Mucosa of stomach (tissue), 1 donor: Measurements from ENCODE around the gene ZNF613.
A peak's percentile ranks its signal among the peaks of the same experiment; 100 is the strongest.
"Not testable (repeated sequence)": the region's sequence is repeated elsewhere in the genome, so short reads cannot be mapped to it uniquely, and the experiment has no call there.

Experiments
- H3K27me3 ChIP-seq: one replicate; pipeline ENCODE4 v1.7.0; 2013; ENCODE audit warnings: mild to moderate bottlenecking, low read length; ENCODE audit not compliant: control insufficient read depth, insufficient read depth
- H3K36me3 ChIP-seq: one replicate; pipeline ENCODE4 v1.7.0; 2013; ENCODE audit warnings: low read length; ENCODE audit not compliant: control insufficient read depth, insufficient read depth
- H3K4me1 ChIP-seq: one replicate; pipeline ENCODE4 v1.7.0; 2013; ENCODE audit warnings: mild to moderate bottlenecking, low read length; ENCODE audit not compliant: control insufficient read depth, insufficient read depth
- H3K4me3 ChIP-seq: one replicate; pipeline ENCODE4 v1.7.0; 2013; ENCODE audit warnings: low read length
- H3K9ac ChIP-seq: one replicate; pipeline ENCODE4 v1.7.0; 2013; ENCODE audit warnings: mild to moderate bottlenecking, low read length, moderate library complexity
- H3K9me3 ChIP-seq: one replicate; pipeline ENCODE4 v1.7.0; 2013; ENCODE audit warnings: mild to moderate bottlenecking, low read length, moderate library complexity; ENCODE audit not compliant: control insufficient read depth
- donor health status: Pancreatic carcinoma.

ZNF613 gene

GRCh38 chr19:51926784-51927741, at the start of gene ZNF613:
ZNF613 (plus strand) TSS chr19:51927472; CDS start chr19:51936221, 8,749 bp downstream.
- H3K9ac ChIP-seq: peak within 1 kb of the TSS; percentile 88
- peaks cover 7% of the 10 kb centered on the region for H3K4me1 ChIP-seq
- H3K4me3 ChIP-seq: peak within 1 kb of the TSS; percentile 99
- no peaks in the 10 kb centered on the region for H3K36me3 ChIP-seq
- H3K27me3 ChIP-seq: no peaks in the 10 kb centered on the region
- H3K9me3 ChIP-seq: peaks cover 4% of the 10 kb centered on the region

DNA sequence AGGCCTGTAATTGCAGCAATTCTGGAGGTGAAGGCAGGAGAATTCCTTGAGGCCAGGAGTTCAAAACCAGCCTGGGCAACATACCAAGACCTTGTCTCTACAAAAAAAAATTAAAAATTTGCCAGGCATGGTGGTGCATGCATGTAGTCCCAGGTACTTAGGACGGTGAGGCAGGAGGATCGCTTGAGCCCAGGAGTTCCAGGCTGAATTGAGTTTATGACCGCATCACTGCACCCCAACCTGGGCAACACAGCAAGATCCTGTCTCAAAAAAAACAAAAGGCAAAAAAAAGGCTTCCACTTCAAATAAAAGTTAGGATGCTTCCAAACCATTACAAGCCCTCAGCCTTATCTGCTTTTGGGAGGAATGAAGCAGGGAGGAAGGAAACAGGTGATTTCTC, 44.8 kb upstream of the ZNF613 start:
- Histone ChIP-seq H3K4me3 (no peak overlapping the region), H3K9ac (no peak overlapping the region), H3K36me3 (no peaks in the 10 kb centered on the region), H3K9me3 (peaks cover 4% of the 10 kb centered on the region), H3K27me3 (no peaks in the 10 kb centered on the region), H3K4me1 (no peaks in the 10 kb centered on the region)

DNA sequence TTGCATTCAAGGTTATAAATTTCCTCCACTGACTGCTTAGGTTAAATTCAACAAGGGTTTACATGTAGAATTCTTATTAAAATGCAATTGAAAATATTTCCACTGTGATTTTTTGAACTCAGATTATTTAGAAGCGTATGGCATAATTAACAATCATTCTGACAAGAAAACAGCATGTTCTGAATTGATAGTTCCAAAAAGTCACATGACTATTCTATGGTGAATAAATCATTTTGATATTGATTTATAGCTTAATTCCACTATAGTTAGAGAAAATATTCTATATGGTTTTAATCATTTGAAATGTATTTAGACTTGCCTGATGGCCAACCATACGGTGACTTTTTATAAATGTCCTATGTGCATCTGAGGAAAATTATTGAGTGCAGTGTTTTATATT, 42.6 kb upstream of the ZNF613 start:
- Histone ChIP-seq H3K4me1 (no peaks in the 10 kb centered on the region), H3K4me3 (no peak overlapping the region), H3K9me3 (peaks cover 4% of the 10 kb centered on the region), H3K27me3 (no peaks in the 10 kb centered on the region), H3K36me3 (no peaks in the 10 kb centered on the region), H3K9ac (no peak overlapping the region)

- peak within 1 kb of the TSS; percentile 72 for H3K9ac ChIP-seq
- peak within 1 kb of the TSS; percentile 52 for H3K4me3 ChIP-seq
- H3K4me1 ChIP-seq: no peaks in the 10 kb centered on the region
- peaks cover 24% of the 10 kb centered on the region for H3K9me3 ChIP-seq
- peaks cover 17% of the 10 kb centered on the region for H3K36me3 ChIP-seq
- no peaks in the 10 kb centered on the region for H3K27me3 ChIP-seq
Observed at GRCh38 chr19:51887522-51888498, 39.5 kb upstream of the ZNF613 start, which contains the start of gene ZNF577. ZNF577 (minus strand) TSS chr19:51887951; CDS start chr19:51880382, 7,569 bp downstream.

GRCh38 chr19:51889934-51890333, 37.3 kb upstream of the ZNF613 start:
- Histone ChIP-seq H3K27me3 (no peaks in the 10 kb centered on the region), H3K4me3 (no peak overlapping the region), H3K9me3 (peaks cover 22% of the 10 kb centered on the region), H3K36me3 (peaks cover 26% of the 10 kb centered on the region), H3K4me1 (no peaks in the 10 kb centered on the region), H3K9ac (no peak overlapping the region)

DNA sequence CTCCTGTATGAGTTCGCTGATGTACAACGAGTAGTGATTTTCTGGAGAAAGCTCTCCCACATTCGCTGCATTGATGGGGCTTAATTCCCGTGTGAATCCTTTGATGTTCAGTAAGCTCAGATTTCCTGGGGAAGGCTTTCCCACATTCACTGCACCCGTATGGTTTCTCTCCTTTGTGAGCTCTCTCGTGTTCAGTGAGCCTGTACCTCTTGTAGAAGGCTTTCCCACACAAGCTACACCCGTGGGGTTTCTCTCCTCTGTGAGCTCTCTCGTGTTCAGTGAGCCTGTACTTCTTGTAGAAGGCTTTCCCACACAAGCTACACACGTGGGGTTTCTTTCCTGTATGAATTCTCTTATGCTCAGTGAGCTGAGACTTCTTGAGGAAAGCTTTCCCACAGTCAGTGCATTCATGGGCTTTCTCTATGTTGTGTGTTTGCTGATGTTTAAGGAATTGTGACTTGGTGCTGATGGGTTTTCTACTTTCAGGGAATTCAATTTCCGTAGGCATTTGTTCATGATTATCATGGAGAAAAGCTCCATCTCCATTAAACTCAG, 36.0 kb upstream of the ZNF613 start:
- H3K36me3 ChIP-seq: peaks cover 31% of the 10 kb centered on the region
- no peaks in the 10 kb centered on the region for H3K27me3 ChIP-seq
- H3K4me1 ChIP-seq: no peaks in the 10 kb centered on the region
- H3K4me3 ChIP-seq: peak overlapping the region; percentile 42
- peaks cover 22% of the 10 kb centered on the region for H3K9me3 ChIP-seq
- H3K9ac ChIP-seq: no peak overlapping the region

- H3K4me1 ChIP-seq: no peaks in the 10 kb centered on the region
- no peaks in the 10 kb centered on the region for H3K27me3 ChIP-seq
- peaks cover 1% of the 10 kb centered on the region for H3K9me3 ChIP-seq
- peaks cover 14% of the 10 kb centered on the region for H3K36me3 ChIP-seq
- no peak overlapping the region for H3K9ac ChIP-seq
- H3K4me3 ChIP-seq: no peak overlapping the region
Observed at GRCh38 chr19:51901860-51902259, 25.4 kb upstream of the ZNF613 start.

DNA sequence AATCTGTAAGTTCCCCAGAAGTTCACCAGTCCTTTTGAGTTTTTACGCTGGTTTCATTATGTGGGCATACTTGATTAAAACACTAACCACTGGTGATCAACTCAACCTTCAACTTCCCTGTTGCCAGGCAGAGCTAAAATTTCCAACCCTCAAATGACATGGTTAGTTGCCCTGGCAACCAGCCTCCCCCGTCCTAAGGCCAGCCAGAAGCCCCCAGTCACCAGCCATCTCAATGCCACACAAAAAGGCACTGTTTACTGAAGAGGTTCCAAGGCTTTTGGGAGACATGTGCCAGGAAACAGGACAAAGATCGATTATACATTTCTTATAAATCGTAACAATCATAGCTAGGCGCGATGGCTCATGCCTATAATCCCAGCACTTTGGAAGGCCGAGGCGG, 24.1 kb upstream of the ZNF613 start:
- Histone ChIP-seq H3K4me1 (no peaks in the 10 kb centered on the region), H3K27me3 (no peaks in the 10 kb centered on the region), H3K4me3 (no peak overlapping the region), H3K9me3 (no peaks in the 10 kb centered on the region), H3K36me3 (peaks cover 9% of the 10 kb centered on the region), H3K9ac (no peak overlapping the region)

- H3K4me1 ChIP-seq: no peaks in the 10 kb centered on the region
- H3K27me3 ChIP-seq: no peaks in the 10 kb centered on the region
- H3K9me3 ChIP-seq: no peaks in the 10 kb centered on the region
- peaks cover under 1% of the 10 kb centered on the region for H3K36me3 ChIP-seq
- peak within 1 kb of the TSS; percentile 70 for H3K4me3 ChIP-seq
- peak within 1 kb of the TSS; percentile 77 for H3K9ac ChIP-seq
Observed at GRCh38 chr19:51904331-51905165, 22.7 kb upstream of the ZNF613 start, which contains the start of gene ZNF649. ZNF649 (minus strand) TSS chr19:51905017; CDS start chr19:51900107, 4,910 bp downstream.

GRCh38 chr19:51905206-51905605, 22.1 kb upstream of the ZNF613 start:
- H3K4me3 ChIP-seq: no peak overlapping the region

GRCh38 chr19:51905639-51906038, 21.6 kb upstream of the ZNF613 start:
- not testable (repeated sequence) for H3K4me3 ChIP-seq, H3K9me3 ChIP-seq, H3K9ac ChIP-seq, H3K4me1 ChIP-seq, H3K36me3 ChIP-seq, H3K27me3 ChIP-seq

More at GRCh38 chr19:51905206-51905605, 22.1 kb upstream of the ZNF613 start:
- H3K9ac ChIP-seq: no peak overlapping the region
- no peaks in the 10 kb centered on the region for H3K9me3 ChIP-seq
- H3K4me1 ChIP-seq: no peaks in the 10 kb centered on the region
- H3K27me3 ChIP-seq: no peaks in the 10 kb centered on the region
- no peaks in the 10 kb centered on the region for H3K36me3 ChIP-seq
